Esophagus squamous epithelium (tissue), 5 donors: ENCODE results near the gene GEMIN4. TPM values are rescaled to one million over a fixed set of nuclear protein-coding genes. Genes with fewer than 3 reads are reported as not detected.
A peak's percentile ranks its signal among the peaks of the same experiment; 100 is the strongest.

ENCODE experiments used
- DNase-seq: peaks from one replicate; lab custom pipeline; 2025; lab: John Stamatoyannopoulos, UW
- H3K27ac ChIP-seq, 4 donors: fragments of 200-600 bp; sonication (generic); one replicate each; pipeline ENCODE4 v1.5.1; 2016 to 2019; ENCODE audit warnings: mild to moderate bottlenecking in 1 of 4
- H3K27me3 ChIP-seq, 4 donors: fragments of 200-600 bp; sonication (generic); 1 replicate in 3 of 4; 2 replicates in 1 of 4; pipeline versions ENCODE4 v1.5.1 to v1.6.0; 2017 to 2021; ENCODE audit warnings: antibody characterized with exemption in 1 of 4
- H3K36me3 ChIP-seq, 3 donors: fragments of 200-600 bp; sonication (generic); one replicate each; pipeline ENCODE4 v1.5.1; 2016 to 2019
- H3K4me1 ChIP-seq, 3 donors: fragments of 200-600 bp; sonication (generic); one replicate each; pipeline ENCODE4 v1.5.1; 2017 to 2019
- H3K4me3 ChIP-seq, 4 donors: fragments of 200-600 bp; sonication (generic); 1 replicate in 3 of 4; 2 replicates in 1 of 4; pipeline ENCODE4 v1.5.1; 2016 to 2019; ENCODE audit warnings: mild to moderate bottlenecking in 2 of 4, moderate library complexity in 1 of 4
- H3K9me3 ChIP-seq, 3 donors: fragments of 200-600 bp; sonication (generic); one replicate each; pipeline ENCODE4 v1.5.1; 2016 to 2019
- POLR2A ChIP-seq, 4 donors: fragments of 450-650 bp; IDR thresholded peaks; one replicate each; pipeline ENCODE4 v1.6.1; 2017; ENCODE audit warnings: antibody characterized with exemption in 4 of 4, mild to moderate bottlenecking in 4 of 4, moderate library complexity in 3 of 4
- WGBS, 2 donors: methylation state at CpG; one replicate each; pipeline ENCODE4 v1.1.5; 2018; 5-methylcytosine and 5-hydroxymethylcytosine counted together
- intact Hi-C: fragments of 100-400 bp; cut with DNase I; formaldehyde crosslinking; loops from one replicate; pipeline ENCODE4 v1.15.0; 2022
- total RNA-seq, 4 donors: library from RNA; depleted of rRNA; stranded (reverse); fragments of >200 nt; gene quantifications; one replicate each; pipeline ENCODE4 v1.1.0, GENCODE V29; 2016
- TF ChIP-seq, protein P1 (sequence below), 6 experiments: fragments of 450-650 bp in 4 of 6; fragments of 200-600 bp in 2 of 6; sonication (generic) in 2 of 6; IDR thresholded peaks; one replicate each; pipeline ENCODE4 v1.5.1; 2016 to 2019; ENCODE audit warnings: antibody characterized with exemption in 6 of 6, mild to moderate bottlenecking in 4 of 6, moderate library complexity in 4 of 6
- donor health status: DM: yes; HTN: yes; CAD: no.

Gene GEMIN4
- 10 to 100 TPM; 16.6 to 33.0 (median 20.1) TPM for total RNA-seq

DNA sequence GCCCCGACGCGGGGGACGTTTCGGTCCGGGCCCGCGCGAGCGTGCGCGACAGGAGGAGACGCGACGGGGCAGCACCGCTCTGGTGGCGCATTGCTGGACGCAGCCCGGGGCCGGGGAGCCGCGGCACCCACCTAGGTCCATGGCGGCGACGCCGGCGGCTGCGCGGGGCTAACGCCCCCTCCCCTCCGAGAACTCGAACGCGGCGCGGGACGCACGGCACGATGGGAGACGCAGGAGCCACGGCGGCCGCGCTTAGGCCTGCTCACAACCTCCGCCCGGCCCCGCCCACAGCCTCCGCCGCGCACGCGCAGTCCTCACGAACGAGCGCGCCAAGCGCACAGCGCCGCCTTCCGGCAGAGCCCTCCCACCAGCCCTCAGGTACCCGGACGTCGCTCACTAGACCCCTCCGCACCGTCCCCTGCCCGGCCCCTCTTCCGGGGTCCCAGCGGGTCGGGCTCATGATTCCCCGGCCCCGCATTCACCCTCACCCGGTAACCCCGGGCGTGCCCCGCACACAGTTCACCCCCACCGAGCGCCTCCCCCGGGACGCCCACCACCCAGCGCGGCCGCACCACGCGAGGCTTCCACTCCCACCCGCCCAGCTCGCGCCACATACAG, at the start of gene GEMIN4:
TSS of gene GEMIN4 (minus strand) at position 263 of the 618 bp plus-strand sequence. CDS start at position 141, 122 bp downstream.
- peak; percentile 49 for DNase-seq
- Histone ChIP-seq H3K4me1 (peaks cover 10 to 32% (median 13%) of the 10 kb centered on the region in 3 donors), H3K4me3 (peak within 1 kb of the TSS; percentile 77 to 97 (median 88)), H3K27me3 (no peaks in the 10 kb centered on the region), H3K9me3 (no peaks in the 10 kb centered on the region), H3K27ac (peak within 1 kb of the TSS; percentile 81 to 94 (median 92)), H3K36me3 (peaks cover 2 to 22% (median 11%) of the 10 kb centered on the region in 3 donors)
- TF ChIP-seq POLR2A (IDR thresholded peaks at IDR 0.05), result peak in 2 of 4 donors; percentile 60 to 83
- TF ChIP-seq, protein P1, sequence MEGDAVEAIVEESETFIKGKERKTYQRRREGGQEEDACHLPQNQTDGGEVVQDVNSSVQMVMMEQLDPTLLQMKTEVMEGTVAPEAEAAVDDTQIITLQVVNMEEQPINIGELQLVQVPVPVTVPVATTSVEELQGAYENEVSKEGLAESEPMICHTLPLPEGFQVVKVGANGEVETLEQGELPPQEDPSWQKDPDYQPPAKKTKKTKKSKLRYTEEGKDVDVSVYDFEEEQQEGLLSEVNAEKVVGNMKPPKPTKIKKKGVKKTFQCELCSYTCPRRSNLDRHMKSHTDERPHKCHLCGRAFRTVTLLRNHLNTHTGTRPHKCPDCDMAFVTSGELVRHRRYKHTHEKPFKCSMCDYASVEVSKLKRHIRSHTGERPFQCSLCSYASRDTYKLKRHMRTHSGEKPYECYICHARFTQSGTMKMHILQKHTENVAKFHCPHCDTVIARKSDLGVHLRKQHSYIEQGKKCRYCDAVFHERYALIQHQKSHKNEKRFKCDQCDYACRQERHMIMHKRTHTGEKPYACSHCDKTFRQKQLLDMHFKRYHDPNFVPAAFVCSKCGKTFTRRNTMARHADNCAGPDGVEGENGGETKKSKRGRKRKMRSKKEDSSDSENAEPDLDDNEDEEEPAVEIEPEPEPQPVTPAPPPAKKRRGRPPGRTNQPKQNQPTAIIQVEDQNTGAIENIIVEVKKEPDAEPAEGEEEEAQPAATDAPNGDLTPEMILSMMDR (IDR thresholded peaks at IDR 0.05), result peak; percentile 87 to 98 (median 94)
- intact Hi-C loops, result no loop called here
- no CpG with 5 or more reads among the region's 87 CpGs for WGBS, 2 donors

- Histone ChIP-seq H3K27ac (no peak overlapping the region), H3K4me3 (no peak overlapping the region), H3K9me3 (no peaks in the 10 kb centered on the region), H3K4me1 (no peaks in the 10 kb centered on the region), H3K36me3 (peaks cover 0 to 78% (median 5%) of the 10 kb centered on the region in 3 donors), H3K27me3 (no peaks in the 10 kb centered on the region)
- 80 to 95% methylated on average over 6 of the region's 6 CpGs for WGBS, 2 donors
- TF ChIP-seq POLR2A (IDR thresholded peaks at IDR 0.05), result no peak
- TF ChIP-seq, protein P1 (IDR thresholded peaks at IDR 0.05), result no peak
- DNase-seq, result no peak
- intact Hi-C loops, result no loop called here
Measured at GRCh38 chr17:801660-802059, 49.6 kb upstream of the GEMIN4 start.

GRCh38 chr17:800446-801242, 48.6 kb upstream of the GEMIN4 start:
- Histone ChIP-seq H3K9me3 (no peaks in the 10 kb centered on the region), H3K27ac (no peak overlapping the region), H3K4me3 (no peak overlapping the region), H3K4me1 (peaks cover 0 to 1% (median 0%) of the 10 kb centered on the region in 3 donors), H3K36me3 (peaks cover 0 to 69% (median 5%) of the 10 kb centered on the region in 3 donors), H3K27me3 (no peaks in the 10 kb centered on the region)
- TF ChIP-seq, protein P1 (IDR thresholded peaks at IDR 0.05), result no peak
- TF ChIP-seq POLR2A (IDR thresholded peaks at IDR 0.05), result no peak
- intact Hi-C loops, result no loop called here
- DNase-seq, result no peak
- 86 to 87% methylated on average over 22 to 25 of the region's 39 CpGs for WGBS, 2 donors

DNA sequence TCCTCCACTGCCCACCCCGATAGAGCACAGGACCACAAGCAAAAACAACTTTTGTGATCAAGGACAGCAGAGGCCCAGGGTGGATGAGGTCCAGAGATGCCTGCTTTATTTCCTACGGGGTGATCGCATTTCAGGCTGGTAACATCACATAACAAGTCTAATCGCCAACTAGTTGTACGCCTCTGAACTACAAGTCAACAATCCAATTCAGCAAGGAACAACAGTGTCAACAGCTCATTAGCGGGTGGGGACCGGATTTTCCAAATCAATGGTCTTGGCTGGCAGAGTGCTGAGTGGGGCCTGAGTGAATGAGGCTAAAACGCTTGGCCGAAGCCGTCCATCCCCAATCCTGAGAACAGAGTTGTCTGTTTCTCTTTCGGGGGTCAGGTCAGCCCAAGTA, 47.2 kb upstream of the GEMIN4 start:
- 84 to 92% methylated on average over 10 to 11 of the region's 11 CpGs for WGBS, 2 donors
- H3K4me1 ChIP-seq, result peaks cover 7 to 15% (median 9%) of the 10 kb centered on the region in 3 donors
- intact Hi-C loops, result loop anchor here (5.0 to 10.0 kb wide), 2 partner anchors 76 to 183 kb away; no protein-coding TSS in a partner anchor
- H3K9me3 ChIP-seq, result no peaks in the 10 kb centered on the region
- TF ChIP-seq, protein P1 (IDR thresholded peaks at IDR 0.05), result no peak
- TF ChIP-seq POLR2A (IDR thresholded peaks at IDR 0.05), result no peak
- no peaks in the 10 kb centered on the region for H3K27me3 ChIP-seq
- H3K27ac ChIP-seq, result no peak overlapping the region
- H3K36me3 ChIP-seq, result peaks cover 0 to 57% (median 5%) of the 10 kb centered on the region in 3 donors
- DNase-seq, result no peak
- no peak overlapping the region for H3K4me3 ChIP-seq
